Left lung (tissue), 10 donors: ENCODE data around the gene AP2A2. TPM values are rescaled to one million over a fixed set of nuclear protein-coding genes. Genes with fewer than 3 reads are reported as not detected.

Experiments
- ATAC-seq: fragments of 200-7000 bp; cut with Tn5 transposase; one replicate; pipeline ENCODE4 v1.9.1; 2020; ENCODE audit warnings: moderate library complexity
- DNase-seq, 4 donors: peaks; one replicate each; pipeline ENCODE4 v3.0.0-alpha.2; 2013 to 2020
- H3K27ac ChIP-seq, 2 donors: fragments of 200-600 bp; sonication (generic) in 1 of 2; one replicate each; pipeline versions ENCODE4 v1.5.0 to v1.8.0; 2020 to 2021
- H3K27me3 ChIP-seq, 2 donors: fragments of 200-600 bp; sonication (generic) in 1 of 2; one replicate each; pipeline versions ENCODE4 v1.5.0 to v1.8.0; 2020 to 2021
- H3K36me3 ChIP-seq, 2 donors: fragments of 200-600 bp; sonication (generic) in 1 of 2; one replicate each; pipeline versions ENCODE4 v1.5.0 to v1.8.0; 2020 to 2021
- H3K4me1 ChIP-seq, 2 donors: fragments of 200-600 bp; one replicate each; pipeline ENCODE4 v1.8.0; 2021
- H3K4me3 ChIP-seq, 2 donors: fragments of 200-600 bp; sonication (generic) in 1 of 2; one replicate each; pipeline versions ENCODE4 v1.5.0 to v1.8.0; 2020 to 2021; ENCODE audit warnings: mild to moderate bottlenecking in 1 of 2
- H3K9me3 ChIP-seq, 2 donors: fragments of 200-600 bp; sonication (generic) in 1 of 2; one replicate each; pipeline versions ENCODE4 v1.5.0 to v1.8.0; 2020 to 2021
- intact Hi-C, 2 donors: fragments of 100-400 bp; cut with DNase I; formaldehyde crosslinking; loops; one replicate each; pipeline versions ENCODE4 v1.11.2 to v1.14.2; 2022
- polyA plus RNA-seq, 6 donors: library from polyadenylated mRNA; unstranded; fragments of 120-200 nt; gene quantifications; one replicate each; pipeline ENCODE4 v1.2.1, GENCODE V29; 2013; ENCODE audit not compliant: insufficient read length in 6 of 6
- total RNA-seq, 2 donors: library from RNA; stranded (reverse); fragmentation: NEBNext Ultra II Directional; extraction: Animal tissue kit (Norgen Biotek cat#: 25700); gene quantifications; one replicate each; pipeline ENCODE4 v1.2.1, GENCODE V29; 2021
- TF ChIP-seq, protein P1 (sequence below), 2 donors: fragments of 200-600 bp; sonication (generic) in 1 of 2; IDR thresholded peaks; one replicate each; pipeline versions ENCODE4 v1.5.0 to v1.8.0; 2021; ENCODE audit warnings: antibody characterized with exemption in 2 of 2
- donor health status: DM: no; HTN: yes; CAD: no.
- donor health status: DM: no; HTN: no; CAD: no.

Gene AP2A2
- total and polyA plus RNA-seq, 8 donors = 77.0 to 98.4 (median 83.0) TPM

DNA sequence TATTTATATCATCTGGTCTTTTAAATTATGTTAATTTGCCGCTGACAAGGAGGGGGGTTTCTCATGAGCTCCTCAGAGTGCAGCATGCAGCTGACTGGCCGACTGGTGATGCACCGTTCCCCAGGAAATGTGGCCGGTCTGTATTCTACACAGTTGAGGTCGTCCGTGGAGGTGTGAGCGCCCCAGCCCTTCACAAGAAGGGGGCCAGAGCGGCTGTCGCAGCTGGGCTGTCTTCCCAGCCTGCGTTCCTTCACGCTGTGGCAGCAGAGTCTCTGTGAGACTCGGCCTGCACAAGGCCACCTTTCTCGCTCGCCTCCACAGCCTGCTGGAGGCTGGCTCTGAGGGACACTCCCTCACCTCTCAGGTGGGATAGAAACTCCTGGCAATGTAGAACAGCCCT lies 43.2 kb downstream of the AP2A2 start:
- DNase-seq (peak in 1 of 4 donors; percentile 37), ATAC-seq (no peak)

DNA sequence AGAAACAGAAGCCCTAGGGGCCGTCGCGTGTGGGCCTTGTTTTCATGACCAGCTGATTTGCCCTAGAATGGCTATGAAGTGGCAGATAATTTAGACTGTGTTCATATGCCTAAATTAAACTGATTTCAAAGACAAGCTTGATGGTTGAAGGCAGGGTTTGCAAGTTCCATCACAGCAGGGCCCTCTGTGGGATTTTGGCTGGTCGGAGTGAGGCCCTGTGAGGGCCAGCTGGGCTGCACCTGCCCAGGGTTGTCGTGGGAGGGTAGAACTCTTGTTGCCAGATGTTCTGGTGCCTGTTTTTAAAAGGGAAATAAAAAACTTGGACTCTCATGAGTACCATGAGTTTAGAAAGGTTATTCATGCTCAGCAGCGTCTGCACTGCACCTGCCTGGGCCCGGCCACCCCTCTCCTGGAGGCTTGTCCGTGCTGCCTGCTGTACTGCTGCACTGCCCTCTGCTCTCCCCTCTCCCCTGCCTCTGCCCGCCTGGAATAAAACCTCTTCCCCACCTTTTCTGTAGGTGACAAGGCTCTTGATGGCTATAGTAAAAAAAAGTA lies 44.1 kb downstream of the AP2A2 start:
- ATAC-seq (no peak), DNase-seq (peak in 1 of 4 donors; percentile 40)
- TF ChIP-seq, protein P1, sequence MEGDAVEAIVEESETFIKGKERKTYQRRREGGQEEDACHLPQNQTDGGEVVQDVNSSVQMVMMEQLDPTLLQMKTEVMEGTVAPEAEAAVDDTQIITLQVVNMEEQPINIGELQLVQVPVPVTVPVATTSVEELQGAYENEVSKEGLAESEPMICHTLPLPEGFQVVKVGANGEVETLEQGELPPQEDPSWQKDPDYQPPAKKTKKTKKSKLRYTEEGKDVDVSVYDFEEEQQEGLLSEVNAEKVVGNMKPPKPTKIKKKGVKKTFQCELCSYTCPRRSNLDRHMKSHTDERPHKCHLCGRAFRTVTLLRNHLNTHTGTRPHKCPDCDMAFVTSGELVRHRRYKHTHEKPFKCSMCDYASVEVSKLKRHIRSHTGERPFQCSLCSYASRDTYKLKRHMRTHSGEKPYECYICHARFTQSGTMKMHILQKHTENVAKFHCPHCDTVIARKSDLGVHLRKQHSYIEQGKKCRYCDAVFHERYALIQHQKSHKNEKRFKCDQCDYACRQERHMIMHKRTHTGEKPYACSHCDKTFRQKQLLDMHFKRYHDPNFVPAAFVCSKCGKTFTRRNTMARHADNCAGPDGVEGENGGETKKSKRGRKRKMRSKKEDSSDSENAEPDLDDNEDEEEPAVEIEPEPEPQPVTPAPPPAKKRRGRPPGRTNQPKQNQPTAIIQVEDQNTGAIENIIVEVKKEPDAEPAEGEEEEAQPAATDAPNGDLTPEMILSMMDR (IDR thresholded peaks at IDR 0.05) = no peak
- Histone ChIP-seq H3K27ac (no peak overlapping the region), H3K4me1 (peaks cover 0 to 37% of the 10 kb centered on the region in 2 donors), H3K27me3 (no peaks in the 10 kb centered on the region), H3K4me3 (no peak overlapping the region), H3K9me3 (no peaks in the 10 kb centered on the region), H3K36me3 (peaks cover 5 to 67% of the 10 kb centered on the region in 2 donors)
- intact Hi-C loops = no loop called here

More for the DNA sequence above, 43.2 kb downstream of the AP2A2 start:
- peaks cover 5 to 67% of the 10 kb centered on the region in 2 donors for H3K36me3 ChIP-seq
- TF ChIP-seq, protein P1 (IDR thresholded peaks at IDR 0.05) = no peak
- no peak overlapping the region for H3K27ac ChIP-seq
- intact Hi-C loops = no loop called here
- H3K9me3 ChIP-seq = no peaks in the 10 kb centered on the region
- H3K27me3 ChIP-seq = no peaks in the 10 kb centered on the region
- no peak overlapping the region for H3K4me3 ChIP-seq
- peaks cover 0 to 37% of the 10 kb centered on the region in 2 donors for H3K4me1 ChIP-seq

DNA sequence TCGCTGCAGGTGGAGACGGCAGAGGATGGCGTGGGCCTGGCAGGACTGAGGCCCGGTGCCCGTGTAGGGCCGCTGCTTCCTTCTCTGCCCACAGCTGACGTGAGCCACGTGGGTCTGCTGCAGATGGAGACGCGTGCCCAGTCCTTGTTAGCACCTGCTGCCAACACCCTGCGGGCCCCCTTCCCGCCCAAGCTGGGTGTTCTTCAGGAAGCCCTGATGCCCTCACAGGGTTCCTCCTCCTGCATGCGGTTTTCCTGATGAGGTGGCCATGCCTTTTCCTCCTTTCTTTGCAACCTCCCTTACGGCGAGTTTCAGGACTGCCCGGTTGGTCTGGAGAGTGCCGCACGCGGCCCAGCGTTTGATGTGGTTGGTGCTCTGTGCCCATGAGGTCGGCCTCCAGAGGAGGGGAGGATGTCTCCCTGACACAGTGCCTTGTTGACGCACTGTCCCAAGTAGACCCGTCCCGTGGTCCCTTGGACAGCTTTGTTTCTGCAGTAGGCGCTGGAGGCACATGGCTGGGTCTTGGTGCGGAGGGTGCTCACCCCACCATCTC lies 44.7 kb downstream of the AP2A2 start:
- intact Hi-C loops = no loop called here
- DNase-seq (peak in 1 of 4 donors; percentile 72), ATAC-seq (no peak)
- H3K4me3 ChIP-seq = no peak overlapping the region
- no peaks in the 10 kb centered on the region for H3K9me3 ChIP-seq
- H3K36me3 ChIP-seq = peaks cover 5 to 70% of the 10 kb centered on the region in 2 donors
- H3K27me3 ChIP-seq = no peaks in the 10 kb centered on the region
- peaks cover 0 to 37% of the 10 kb centered on the region in 2 donors for H3K4me1 ChIP-seq
- no peak overlapping the region for H3K27ac ChIP-seq
- TF ChIP-seq, protein P1 (IDR thresholded peaks at IDR 0.05) = no peak

DNA sequence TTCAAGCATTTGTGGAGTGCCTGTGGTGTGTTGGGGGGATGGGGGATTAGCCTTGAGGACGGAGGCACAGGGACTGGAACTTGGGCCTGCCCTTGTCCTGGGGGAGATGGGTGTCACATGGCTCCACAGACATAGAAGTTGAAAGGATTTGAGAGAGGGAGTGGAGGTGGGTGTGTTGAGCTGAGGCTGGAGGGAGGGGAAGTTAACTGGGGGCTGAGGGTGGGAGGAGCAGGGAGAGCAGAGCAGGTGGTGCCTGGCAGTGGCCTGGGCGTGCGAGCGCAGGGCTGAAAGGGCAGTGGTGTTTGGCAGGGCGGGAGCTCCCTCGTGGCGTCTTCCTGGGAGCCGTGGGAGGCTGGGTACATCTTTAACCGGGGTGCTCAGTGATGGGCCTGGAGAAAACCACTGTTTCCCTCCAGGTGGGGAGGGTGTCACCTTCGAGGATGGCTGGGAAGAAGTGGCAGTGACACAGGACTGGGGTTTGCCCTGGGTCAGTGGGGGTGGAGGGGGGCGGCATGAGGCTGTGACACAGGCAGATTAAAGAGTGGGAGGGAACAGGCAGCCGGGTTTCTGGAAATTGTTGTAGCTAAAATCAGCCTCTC lies 45.5 kb downstream of the AP2A2 start:
- peaks cover 0 to 33% of the 10 kb centered on the region in 2 donors for H3K4me1 ChIP-seq
- intact Hi-C loops = no loop called here
- no peak for ATAC-seq
- peaks cover 5 to 74% of the 10 kb centered on the region in 2 donors for H3K36me3 ChIP-seq
- H3K4me3 ChIP-seq = no peak overlapping the region
- H3K9me3 ChIP-seq = no peaks in the 10 kb centered on the region
- peak in 1 of 4 donors; percentile 42 for DNase-seq
- no peaks in the 10 kb centered on the region for H3K27me3 ChIP-seq
- H3K27ac ChIP-seq = no peak overlapping the region
- TF ChIP-seq, protein P1 (IDR thresholded peaks at IDR 0.05) = no peak

DNA sequence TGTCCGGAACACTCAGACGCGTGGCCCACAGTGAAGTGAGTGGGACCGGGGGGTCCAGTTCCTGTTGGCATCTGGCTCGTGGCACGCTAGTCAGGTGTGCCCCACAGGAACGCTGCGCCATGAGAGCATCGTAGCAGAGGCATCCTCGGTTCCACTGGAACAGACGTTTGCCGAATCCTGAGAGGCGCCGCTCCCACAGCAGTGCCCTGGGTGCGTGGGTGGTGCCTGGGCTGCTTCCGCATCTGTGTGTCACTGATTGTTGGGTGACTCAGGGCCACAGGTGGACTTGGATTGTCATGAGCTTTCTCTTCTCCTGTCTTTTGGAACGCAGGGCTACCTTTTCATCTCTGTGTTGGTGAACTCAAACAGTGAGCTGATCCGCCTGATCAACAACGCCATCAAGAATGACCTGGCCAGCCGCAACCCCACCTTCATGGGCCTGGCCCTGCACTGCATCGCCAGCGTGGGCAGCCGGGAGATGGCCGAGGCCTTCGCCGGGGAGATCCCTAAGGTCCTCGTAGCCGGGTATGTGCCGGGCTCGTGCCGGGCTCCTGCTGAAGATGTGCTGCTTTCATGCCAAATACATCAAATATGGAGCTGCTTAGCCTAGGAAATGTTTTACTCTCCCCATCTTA lies 46.2 kb downstream of the AP2A2 start:
- TF ChIP-seq, protein P1 (IDR thresholded peaks at IDR 0.05) = no peak
- DNase-seq (peak in 1 of 4 donors; percentile 54), ATAC-seq (no peak)
- no peak overlapping the region for H3K27ac ChIP-seq
- no peaks in the 10 kb centered on the region for H3K27me3 ChIP-seq
- peaks cover 5 to 81% of the 10 kb centered on the region in 2 donors for H3K36me3 ChIP-seq
- H3K4me1 ChIP-seq = peaks cover 0 to 26% of the 10 kb centered on the region in 2 donors
- intact Hi-C loops = no loop called here
- H3K4me3 ChIP-seq = no peak overlapping the region
- no peaks in the 10 kb centered on the region for H3K9me3 ChIP-seq
